ENCODE results near the gene OAS2. TPM values are rescaled to one million over a fixed set of nuclear protein-coding genes. Genes with fewer than 3 reads are reported as not detected.

OAS2 gene
- total and polyA plus RNA-seq, 2 of the 8 experiments (the other 6 are each of a cell fraction or from before 2014, with no cell fraction given): 0.06 TPM; not detected in 1

DNA sequence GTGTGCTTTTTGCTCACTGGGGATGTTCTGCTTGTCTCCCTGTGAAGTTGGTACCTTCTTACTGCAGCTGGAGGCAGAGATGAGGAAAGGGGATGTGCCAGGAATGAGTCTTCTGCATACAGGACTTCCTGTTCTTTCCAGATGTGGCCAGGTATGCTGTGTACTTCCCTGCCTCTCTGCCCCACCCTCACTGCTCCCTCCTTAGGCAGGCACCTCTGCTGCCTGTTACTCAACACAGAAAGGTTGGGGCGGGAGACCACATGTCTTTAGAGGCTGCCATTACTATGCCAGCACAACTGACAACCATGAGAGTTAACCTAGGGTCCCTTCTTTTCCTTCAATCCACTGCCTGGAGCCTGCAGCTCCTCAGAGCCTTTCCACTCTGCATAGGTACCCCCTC lies 42.1 kb upstream of the OAS2 start (continued):
- TF ChIP-seq SIRT6 (IDR thresholded peaks at IDR 0.05; ENCODE audit: low read length): no peak
- no peak for TF ChIP-seq JUN (IDR thresholded peaks at IDR 0.05; ENCODE audit: low read depth, low read length)
- TF ChIP-seq MAFK (IDR thresholded peaks at IDR 0.05; ENCODE audit: low read depth, low read length): no peak
